Mesendoderm (in vitro differentiated cells): Measurements from ENCODE around the gene RNF138. TPM values are rescaled to one million over a fixed set of nuclear protein-coding genes. Genes with fewer than 3 reads are reported as not detected.

ENCODE experiments used
- small RNA-seq: library from polyadenylated mRNA; stranded (forward); fragments of <200 nt; extraction: miRNeasy Mini kit (QIAGEN cat#:217004); gene quantifications from one replicate; pipeline ENCODE3, GENCODE V24; 2013; ENCODE audit not compliant: insufficient read depth

Gene RNF138

Small RNAs within 50 kb of the gene (small RNA-seq; reads per million reads assigned to genes)
- not detected for gene RNA5SP453
